Measurements from ENCODE around the gene RAB3C. TPM values are rescaled to one million over a fixed set of nuclear protein-coding genes. Genes with fewer than 3 reads are reported as not detected.

The RAB3C gene
- total RNA-seq, 4 donors from 2014 or later, result 0.09 to 0.38 (median 0.21) TPM; not detected in 1

DNA sequence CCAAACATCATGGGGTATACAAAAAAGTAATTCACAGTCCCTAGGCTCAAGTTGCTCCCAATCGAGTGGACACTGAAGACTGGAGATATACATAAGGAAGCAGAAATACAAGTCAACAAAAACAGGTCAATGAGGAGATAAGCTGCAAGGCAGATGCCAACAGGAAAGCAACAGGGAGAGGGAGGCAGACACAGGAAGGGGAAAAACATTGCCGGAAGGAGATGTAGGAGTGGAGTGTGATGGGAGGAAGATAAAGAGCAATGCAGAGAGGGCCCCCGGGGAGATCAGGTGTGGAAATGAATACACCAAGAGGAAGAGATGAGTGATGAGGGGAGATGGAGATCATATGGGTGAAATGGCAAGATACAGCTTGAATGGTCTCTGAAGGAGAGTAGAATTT is 243.0 kb downstream of the RAB3C start:
- H3K27ac ChIP-seq, result no peak overlapping the region
- H3K27me3 ChIP-seq, result peaks cover 0 to 2% (median 0%) of the 10 kb centered on the region in 4 donors
- H3K4me1 ChIP-seq, result no peaks in the 10 kb centered on the region
- H3K9me3 ChIP-seq, result no peaks in the 10 kb centered on the region
- no peaks in the 10 kb centered on the region for H3K36me3 ChIP-seq
- no peak overlapping the region for H3K4me3 ChIP-seq
- TF ChIP-seq POLR2A (IDR thresholded peaks at IDR 0.05), result no peak
- TF ChIP-seq, protein P1, sequence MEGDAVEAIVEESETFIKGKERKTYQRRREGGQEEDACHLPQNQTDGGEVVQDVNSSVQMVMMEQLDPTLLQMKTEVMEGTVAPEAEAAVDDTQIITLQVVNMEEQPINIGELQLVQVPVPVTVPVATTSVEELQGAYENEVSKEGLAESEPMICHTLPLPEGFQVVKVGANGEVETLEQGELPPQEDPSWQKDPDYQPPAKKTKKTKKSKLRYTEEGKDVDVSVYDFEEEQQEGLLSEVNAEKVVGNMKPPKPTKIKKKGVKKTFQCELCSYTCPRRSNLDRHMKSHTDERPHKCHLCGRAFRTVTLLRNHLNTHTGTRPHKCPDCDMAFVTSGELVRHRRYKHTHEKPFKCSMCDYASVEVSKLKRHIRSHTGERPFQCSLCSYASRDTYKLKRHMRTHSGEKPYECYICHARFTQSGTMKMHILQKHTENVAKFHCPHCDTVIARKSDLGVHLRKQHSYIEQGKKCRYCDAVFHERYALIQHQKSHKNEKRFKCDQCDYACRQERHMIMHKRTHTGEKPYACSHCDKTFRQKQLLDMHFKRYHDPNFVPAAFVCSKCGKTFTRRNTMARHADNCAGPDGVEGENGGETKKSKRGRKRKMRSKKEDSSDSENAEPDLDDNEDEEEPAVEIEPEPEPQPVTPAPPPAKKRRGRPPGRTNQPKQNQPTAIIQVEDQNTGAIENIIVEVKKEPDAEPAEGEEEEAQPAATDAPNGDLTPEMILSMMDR (IDR thresholded peaks at IDR 0.05), result no peak
- WGBS, 2 donors, result 63 to 68% methylated on average over 3 of the region's 3 CpGs
- DNase-seq, result no peak
- intact Hi-C loops (cut with DNase I), result no loop called here

DNA sequence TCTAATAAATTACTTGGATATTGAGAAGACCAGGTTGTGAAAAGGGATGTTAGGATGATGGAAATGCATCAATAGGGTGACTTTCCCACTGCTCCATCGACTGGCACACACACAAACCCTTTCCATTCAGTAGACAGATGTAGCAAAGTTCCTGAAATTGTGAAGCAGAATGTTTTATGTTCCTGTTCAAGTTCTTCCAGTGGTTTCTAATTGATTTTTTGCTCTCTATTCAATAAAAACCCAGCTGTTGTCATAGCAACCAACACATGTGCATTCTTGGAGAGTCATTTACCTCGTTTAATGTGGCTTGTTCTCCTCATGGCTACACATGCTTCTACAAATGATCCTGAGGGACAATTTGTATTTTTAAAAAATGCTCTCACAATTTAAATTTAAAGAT is 244.6 kb downstream of the RAB3C start:
- Histone ChIP-seq H3K36me3 (no peaks in the 10 kb centered on the region), H3K27me3 (no peaks in the 10 kb centered on the region), H3K27ac (no peak overlapping the region), H3K9me3 (no peaks in the 10 kb centered on the region), H3K4me1 (no peaks in the 10 kb centered on the region), H3K4me3 (no peak overlapping the region)
- TF ChIP-seq, protein P1 (IDR thresholded peaks at IDR 0.05), result no peak
- TF ChIP-seq POLR2A (IDR thresholded peaks at IDR 0.05), result no peak
- intact Hi-C loops (cut with DNase I), result no loop called here
- DNase-seq, result no peak
- WGBS, 2 donors, result 36 to 42% methylated on average over 2 of the region's 2 CpGs

DNA sequence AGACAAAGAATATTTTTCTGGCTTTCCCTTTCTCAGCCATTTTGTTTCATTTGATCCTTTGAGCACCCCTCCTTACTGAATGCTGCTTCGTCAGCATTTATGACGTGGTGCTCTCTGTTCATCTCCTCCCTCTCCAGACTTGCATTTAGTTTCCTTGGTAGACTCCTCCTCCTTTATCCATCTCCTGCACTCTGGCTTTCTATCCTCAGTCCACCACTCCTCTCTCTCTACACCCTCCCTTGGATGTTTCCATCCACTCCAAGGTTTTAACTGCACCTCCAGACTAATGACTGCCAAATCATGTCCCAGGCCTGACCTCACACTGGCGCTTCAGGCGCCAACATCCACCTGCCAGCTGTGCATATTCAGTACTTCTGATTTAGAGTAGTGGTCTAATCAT is 245.4 kb downstream of the RAB3C start:
- H3K27me3 ChIP-seq, result no peaks in the 10 kb centered on the region
- no peak overlapping the region for H3K4me3 ChIP-seq
- H3K27ac ChIP-seq, result no peak overlapping the region
- TF ChIP-seq, protein P1 (IDR thresholded peaks at IDR 0.05), result no peak
- TF ChIP-seq POLR2A (IDR thresholded peaks at IDR 0.05), result no peak
- no peaks in the 10 kb centered on the region for H3K36me3 ChIP-seq
- 73 to 84% methylated on average over 4 of the region's 4 CpGs for WGBS, 2 donors
- no peaks in the 10 kb centered on the region for H3K9me3 ChIP-seq
- intact Hi-C loops (cut with DNase I), result no loop called here
- no peak for DNase-seq
- H3K4me1 ChIP-seq, result no peaks in the 10 kb centered on the region

DNA sequence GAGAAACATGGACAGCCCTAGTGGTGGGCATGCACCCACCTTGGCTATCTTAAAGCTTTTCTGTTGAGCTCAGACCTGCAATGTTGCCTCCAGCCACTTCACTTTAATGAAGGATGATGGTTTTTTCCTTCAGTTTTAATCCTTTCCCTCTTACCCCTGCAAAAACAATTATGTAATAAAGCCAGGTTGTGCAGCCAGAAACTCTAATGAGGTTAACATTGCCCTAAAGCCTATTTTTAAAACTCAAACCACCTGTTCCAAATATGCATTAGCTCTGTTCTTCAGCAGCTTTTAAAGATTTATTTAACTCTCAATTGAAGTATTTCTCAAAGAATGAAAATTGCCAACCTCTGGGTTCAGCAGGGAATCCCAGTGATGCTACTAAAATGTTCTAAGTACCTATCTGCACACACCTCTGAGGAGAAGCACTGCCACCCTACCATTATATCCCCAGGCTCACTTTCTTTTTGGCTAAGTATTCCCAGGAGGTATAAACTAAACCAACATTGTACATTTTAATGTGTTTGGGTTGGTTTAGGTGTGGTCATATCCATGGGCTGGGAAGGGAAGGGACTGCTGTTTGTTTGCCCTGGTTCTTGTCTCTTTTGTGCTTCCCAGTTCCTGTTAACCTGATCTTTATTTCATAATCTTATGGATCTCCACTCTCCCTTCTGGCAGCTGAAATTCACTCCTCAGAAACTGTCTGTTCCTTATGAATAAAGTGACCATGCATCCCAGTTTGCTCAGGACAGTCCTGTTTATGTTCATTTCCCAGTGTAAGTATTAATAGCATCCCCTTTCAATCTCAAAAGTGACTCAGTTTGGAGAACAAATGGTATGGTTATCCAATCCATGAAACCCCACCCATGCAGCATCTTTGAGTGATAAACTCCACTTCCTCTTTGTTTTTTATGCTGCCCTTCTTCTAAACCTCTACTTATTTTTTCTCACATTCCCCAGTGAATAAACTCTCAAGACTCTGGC is 251.7 kb downstream of the RAB3C start:
- intact Hi-C loops (cut with DNase I), result no loop called here
- Histone ChIP-seq H3K27ac (no peak overlapping the region), H3K4me3 (no peak overlapping the region), H3K9me3 (no peaks in the 10 kb centered on the region), H3K36me3 (no peaks in the 10 kb centered on the region), H3K4me1 (no peaks in the 10 kb centered on the region), H3K27me3 (no peaks in the 10 kb centered on the region)
- DNase-seq, result no peak
- TF ChIP-seq, protein P1 (IDR thresholded peaks at IDR 0.05), result no peak
- TF ChIP-seq POLR2A (IDR thresholded peaks at IDR 0.05), result no peak

DNA sequence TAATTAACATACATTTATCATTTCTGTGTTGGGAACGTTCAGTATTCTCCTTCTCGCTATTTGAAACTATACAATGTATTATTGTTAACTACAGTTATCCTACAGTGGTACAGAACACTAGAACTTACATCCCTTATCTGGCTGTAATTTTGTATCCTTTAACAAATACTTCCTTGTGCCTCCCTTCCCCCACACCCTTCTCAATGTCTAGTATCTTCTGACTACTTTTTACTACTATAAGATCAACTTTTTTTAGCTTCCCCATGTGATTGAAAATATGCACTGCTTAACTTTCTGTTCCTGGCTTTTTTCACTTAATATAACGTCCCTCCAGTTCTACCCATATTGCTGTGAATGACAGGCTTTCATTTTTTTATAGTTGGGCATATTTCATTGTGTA is 253.5 kb downstream of the RAB3C start:
- no peak overlapping the region for H3K4me3 ChIP-seq
- DNase-seq, result no peak
- no peaks in the 10 kb centered on the region for H3K27me3 ChIP-seq
- WGBS, 2 donors, result 72 to 74% methylated on average over 3 of the region's 3 CpGs
- H3K4me1 ChIP-seq, result no peaks in the 10 kb centered on the region
- intact Hi-C loops (cut with DNase I), result no loop called here
- no peaks in the 10 kb centered on the region for H3K36me3 ChIP-seq
- TF ChIP-seq, protein P1 (IDR thresholded peaks at IDR 0.05), result no peak
- no peak for TF ChIP-seq POLR2A (IDR thresholded peaks at IDR 0.05)
- no peak overlapping the region for H3K27ac ChIP-seq
- H3K9me3 ChIP-seq, result peaks cover 0 to 7% (median 5%) of the 10 kb centered on the region in 3 donors
